H9 (cell line): Measurements from ENCODE around the gene RAI2. TPM values are rescaled to one million over a fixed set of nuclear protein-coding genes. Genes with fewer than 3 reads are reported as not detected.

Experiments used
- DNase-seq: peaks from one replicate; pipeline ENCODE4 v3.0.0-alpha.2; 2017
- H2AFZ ChIP-seq: one replicate; pipeline ENCODE4 v1.6.1; 2013; ENCODE audit warnings: mild to moderate bottlenecking, low read length, control low read depth, moderate library complexity
- H2AK5ac ChIP-seq: 2 replicates; pipeline ENCODE4 v1.6.1; 2013; ENCODE audit warnings: low read length, control low read depth, mixed read lengths; ENCODE audit not compliant: insufficient read length
- H2BK120ac ChIP-seq: one replicate; pipeline ENCODE4 v1.6.1; 2013; ENCODE audit warnings: low read depth, mild to moderate bottlenecking, low read length, control low read depth, inconsistent platforms; ENCODE audit not compliant: poor library complexity, severe bottlenecking
- H2BK12ac ChIP-seq: 2 replicates; pipeline ENCODE4 v1.6.1; 2013; ENCODE audit warnings: low read length, control low read depth, mixed read lengths, low read depth; ENCODE audit not compliant: insufficient read length
- H2BK15ac ChIP-seq: 2 replicates; pipeline ENCODE4 v1.6.1; 2013; ENCODE audit warnings: low read depth, low read length, control low read depth
- H2BK20ac ChIP-seq: one replicate; pipeline ENCODE4 v1.6.1; 2013; ENCODE audit warnings: low read depth, mild to moderate bottlenecking, low read length, control low read depth, inconsistent platforms; ENCODE audit not compliant: poor library complexity, severe bottlenecking
- H2BK5ac ChIP-seq: 2 replicates; pipeline ENCODE4 v1.6.1; 2013; ENCODE audit warnings: low read length, control low read depth, mixed read lengths; ENCODE audit not compliant: insufficient read length
- H3K14ac ChIP-seq: 2 replicates; pipeline ENCODE4 v1.6.1; 2013; ENCODE audit warnings: low read length, control low read depth; ENCODE audit not compliant: insufficient read depth
- H3K18ac ChIP-seq: 2 replicates; pipeline ENCODE4 v1.6.1; 2013; ENCODE audit warnings: low read depth, mild to moderate bottlenecking, mixed read lengths, low read length, control low read depth; ENCODE audit not compliant: insufficient read length
- H3K23ac ChIP-seq: 2 replicates; pipeline ENCODE4 v1.6.1; 2013; ENCODE audit warnings: low read length, control low read depth, mixed read lengths, low read depth; ENCODE audit not compliant: insufficient read length
- H3K23me2 ChIP-seq: 2 replicates; pipeline ENCODE4 v1.6.1; 2013; ENCODE audit warnings: low read depth, mild to moderate bottlenecking, mixed read lengths, low read length, control low read depth; ENCODE audit not compliant: insufficient read length, poor library complexity, severe bottlenecking
- H3K27ac ChIP-seq: 2 replicates; pipeline ENCODE4 v1.5.1; 2013; ENCODE audit warnings: low read length, control low read depth, mixed read lengths, low read depth; ENCODE audit not compliant: insufficient read length
- H3K27me3 ChIP-seq: 2 replicates; pipeline ENCODE4 v1.6.1; 2013; ENCODE audit warnings: low read length, control low read depth, inconsistent platforms; ENCODE audit not compliant: insufficient read depth
- H3K4ac ChIP-seq: 2 replicates; pipeline ENCODE4 v1.6.1; 2013; ENCODE audit warnings: low read depth, mild to moderate bottlenecking, control low read depth, inconsistent platforms, low read length, moderate library complexity
- H3K4me1 ChIP-seq: 2 replicates; pipeline ENCODE4 v1.6.1; 2013; ENCODE audit warnings: low read length, control low read depth, inconsistent platforms; ENCODE audit not compliant: insufficient read depth
- H3K4me2 ChIP-seq: 2 replicates; pipeline ENCODE4 v1.6.1; 2013; ENCODE audit warnings: low read length, control low read depth, mixed read lengths; ENCODE audit not compliant: insufficient read length, insufficient read depth
- H3K56ac ChIP-seq: 2 replicates; pipeline ENCODE4 v1.6.1; 2013; ENCODE audit warnings: low read depth, mild to moderate bottlenecking, mixed read lengths, low read length, control low read depth; ENCODE audit not compliant: insufficient read length
- H3K79me1 ChIP-seq: 2 replicates; pipeline ENCODE4 v1.6.1; 2013; ENCODE audit warnings: low read depth, mild to moderate bottlenecking, moderate library complexity, low read length, control low read depth, inconsistent platforms; ENCODE audit not compliant: insufficient read depth, poor library complexity, severe bottlenecking
- H3K79me2 ChIP-seq: 2 replicates; pipeline ENCODE4 v1.6.1; 2013; ENCODE audit warnings: low read length, control low read depth, inconsistent platforms; ENCODE audit not compliant: insufficient read depth
- H3K9ac ChIP-seq: 2 replicates; pipeline ENCODE4 v1.6.1; 2013; ENCODE audit warnings: low read length, control low read depth, mixed read lengths; ENCODE audit not compliant: insufficient read length; ENCODE audit errors: extremely low read depth
- H3K9me3 ChIP-seq: one replicate; pipeline ENCODE4 v1.6.1; 2013; ENCODE audit warnings: low read depth, low read length, inconsistent platforms; ENCODE audit not compliant: control insufficient read depth
- H3T11ph ChIP-seq: one replicate; pipeline ENCODE4 v1.6.1; 2013; ENCODE audit warnings: mild to moderate bottlenecking, low read length, control low read depth, inconsistent platforms
- H4K20me1 ChIP-seq: one replicate; pipeline ENCODE4 v1.6.1; 2013; ENCODE audit not compliant: control insufficient read depth, insufficient read length, insufficient read depth
- H4K5ac ChIP-seq: 2 replicates; pipeline ENCODE4 v1.6.1; 2013; ENCODE audit warnings: low read depth, mild to moderate bottlenecking, mixed read lengths, low read length, control low read depth; ENCODE audit not compliant: insufficient read length
- H4K8ac ChIP-seq: replicated peaks from 2 replicates; pipeline ENCODE4 v1.6.1; 2013; ENCODE audit warnings: low read length, control low read depth, mixed read lengths, low read depth; ENCODE audit not compliant: insufficient read length
- H4K91ac ChIP-seq: 2 replicates; pipeline ENCODE4 v1.6.1; 2013; ENCODE audit warnings: low read depth, mild to moderate bottlenecking, moderate library complexity, mixed read lengths, low read length, control low read depth; ENCODE audit not compliant: insufficient read length
- H3K27ac Mint-ChIP-seq, 3 experiments: 2 replicates in 2 of 3; 3 replicates in 1 of 3; pipeline ENCODE4 v1.8.0; 2020 to 2021; ENCODE audit warnings: mixed read lengths in 3 of 3, mild to moderate bottlenecking in 1 of 3, moderate library complexity in 1 of 3
- H3K27me3 Mint-ChIP-seq: 2 replicates; pipeline ENCODE4 v1.8.0; 2021; ENCODE audit warnings: low read depth, mild to moderate bottlenecking, moderate library complexity, mixed read lengths
- H3K36me3 Mint-ChIP-seq, 3 experiments: 2 replicates in 2 of 3; 3 replicates in 1 of 3; pipeline ENCODE4 v1.8.0; 2020 to 2021; ENCODE audit warnings: low read depth in 3 of 3, mixed read lengths in 3 of 3; ENCODE audit not compliant: insufficient read depth in 1 of 3
- H3K4me1 Mint-ChIP-seq, 2 experiments: 2 replicates each; pipeline ENCODE4 v1.8.0; 2020; ENCODE audit warnings: mixed read lengths in 2 of 2
- H3K4me3 Mint-ChIP-seq, 2 experiments: 2 replicates in 1 of 2; 3 replicates in 1 of 2; pipeline ENCODE4 v1.8.0; 2020 to 2021; ENCODE audit warnings: mild to moderate bottlenecking in 2 of 2, mixed read lengths in 2 of 2, moderate library complexity in 1 of 2
- H3K9me3 Mint-ChIP-seq, 2 experiments: 2 replicates in 1 of 2; 3 replicates in 1 of 2; pipeline ENCODE4 v1.8.0; 2020; ENCODE audit warnings: mild to moderate bottlenecking in 2 of 2, mixed read lengths in 2 of 2, moderate library complexity in 1 of 2
- CTCF ChIP-seq: fragments of 200-600 bp; sonication (generic); conservative IDR thresholded peaks from 3 replicates; pipeline ENCODE4 v1.8.0; 2021; ENCODE audit warnings: antibody characterized with exemption, mild to moderate bottlenecking
- WGBS: extraction: QIAGEN DNeasy Blood & Tissue Kit; methylation state at CpG from one replicate; pipeline ENCODE4 v1.1.7; 2013; ENCODE audit warnings: missing lambda C conversion rate, low lambda C conversion rate, mixed read lengths; ENCODE audit not compliant: insufficient read length; ENCODE audit errors: extremely low coverage; 5-methylcytosine and 5-hydroxymethylcytosine counted together
- total RNA-seq: library from RNA; stranded (reverse); gene quantifications from 2 replicates; pipeline ENCODE4 v1.2.1, GENCODE V29; 2021

RAI2 gene
- total RNA-seq, 1 experiment from 2014 or later = 0.72 TPM

GRCh38 chrX:17860179-17860780 lies 818 bp downstream of the RAI2 start:
- no peak overlapping the region for H3T11ph ChIP-seq
- H3K4me2 ChIP-seq = peak overlapping the region; percentile 87
- peaks cover 16 to 22% of the 10 kb centered on the region in 2 experiments for H3K4me1 Mint-ChIP-seq
- peak overlapping the region; percentile 59 to 89 for H3K4me3 Mint-ChIP-seq
- no peak overlapping the region for H3K56ac ChIP-seq
- H3K23me2 ChIP-seq = peaks cover 6% of the 10 kb centered on the region
- no peak overlapping the region for H3K18ac ChIP-seq
- peaks cover 2% of the 10 kb centered on the region; the same call in 1 of the 2 replicates for H3K4me1 ChIP-seq
- peaks cover 91% of the 10 kb centered on the region for H3K27me3 Mint-ChIP-seq
- H4K20me1 ChIP-seq = no peaks in the 10 kb centered on the region
- no peak overlapping the region for H2AK5ac ChIP-seq
- H3K79me1 ChIP-seq = no peaks in the 10 kb centered on the region
- H2BK5ac ChIP-seq = no peak overlapping the region
- H2BK12ac ChIP-seq = no peak overlapping the region
- H2AFZ ChIP-seq = no peak overlapping the region
- no peak overlapping the region for H4K8ac ChIP-seq
- no peak overlapping the region for H4K91ac ChIP-seq
- no peaks in the 10 kb centered on the region for H3K79me2 ChIP-seq
- H3K9me3 ChIP-seq = no peaks in the 10 kb centered on the region
- no peak for TF ChIP-seq CTCF
- H3K4ac ChIP-seq = no peak overlapping the region
- no peak overlapping the region for H3K23ac ChIP-seq
- no peak overlapping the region for H2BK20ac ChIP-seq
- H4K5ac ChIP-seq = no peak overlapping the region
- no peak overlapping the region for H2BK15ac ChIP-seq
- H3K27me3 ChIP-seq = peaks cover 29% of the 10 kb centered on the region; the same call in 1 of the 2 replicates
- peaks cover 57 to 65% of the 10 kb centered on the region in 2 experiments for H3K9me3 Mint-ChIP-seq
- no peak overlapping the region for H3K27ac ChIP-seq
- no peak overlapping the region for H3K27ac Mint-ChIP-seq
- H2BK120ac ChIP-seq = no peak overlapping the region
- no CpG with 5 or more reads among the region's 53 CpGs for WGBS
- DNase-seq = no peak
- no peak overlapping the region for H3K14ac ChIP-seq
- no peak overlapping the region for H3K9ac ChIP-seq
- peaks cover 0 to 7% (median 0%) of the 10 kb centered on the region in 3 experiments; a peak in 2 of 7 replicates for H3K36me3 Mint-ChIP-seq
